ENCODE data around the gene ACAP3.

Gene ACAP3

DNA sequence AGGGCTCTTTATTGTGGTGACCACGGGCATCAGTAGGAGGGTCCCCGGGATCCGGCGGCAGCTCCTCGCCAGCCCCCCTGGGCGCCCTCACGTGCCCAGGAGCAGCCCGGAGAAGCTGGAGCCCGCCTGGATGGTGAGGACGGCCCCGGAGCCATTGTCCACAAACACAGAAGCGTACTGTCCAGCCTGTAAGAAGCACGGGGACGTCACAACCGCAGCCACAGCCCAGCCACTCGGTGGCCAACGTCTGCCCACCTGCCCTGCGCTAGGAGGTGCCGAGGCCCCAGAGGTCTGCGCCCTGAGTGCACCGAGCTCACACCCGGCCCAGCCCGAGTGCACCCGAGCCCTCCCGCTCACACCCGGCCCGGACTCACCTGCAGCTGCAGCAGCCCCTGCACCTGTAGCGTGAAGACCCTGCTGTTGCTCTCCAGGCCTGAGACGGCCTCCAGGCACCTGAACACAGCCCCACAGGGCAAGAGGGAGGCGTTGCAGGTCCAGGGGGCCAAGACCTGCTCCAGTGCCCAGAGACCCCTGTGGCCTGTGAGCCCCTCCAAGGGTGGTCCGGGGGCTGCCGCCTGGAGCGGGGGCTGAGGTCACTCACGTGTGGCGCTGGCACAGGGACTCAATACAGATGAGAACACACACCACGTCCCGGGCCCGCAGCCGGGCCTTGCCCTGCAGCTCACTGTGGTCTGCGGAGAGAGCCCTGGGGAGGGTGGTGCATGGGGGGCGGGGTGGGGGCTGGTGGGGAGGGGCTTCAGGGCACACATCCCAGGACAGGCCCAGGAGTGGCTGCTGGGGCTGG lies 65.1 kb downstream of the ACAP3 start:
- DNase-seq: no peak
